SK-N-SH (cell line): ENCODE measurements around the gene JCHAIN. TPM values are rescaled to one million over a fixed set of nuclear protein-coding genes. Genes with fewer than 3 reads are reported as not detected.

Experiments
- CTCF ChIA-PET: fragments of 300-600, 350-600 bp; formaldehyde crosslinking; extraction: SDS; loops from one replicate; lab custom pipeline; 2021; lab: Yijun Ruan, JAX
- POLR2A ChIA-PET: fragments of 350-600 bp; sonication (Branson Sonifier 250); formaldehyde crosslinking; extraction: SDS; loops from one replicate; lab custom pipeline; 2020; ENCODE audit warnings: antibody characterized with exemption, inconsistent platforms; lab: Yijun Ruan, JAX
- DNase-seq: peaks from one replicate; pipeline ENCODE4 v3.0.0; 2012
- H2AFZ ChIP-seq: fragments of 200-600 bp; sonication (generic); 2 replicates; pipeline ENCODE4 v1.8.1; 2016; ENCODE audit warnings: antibody characterized with exemption, mild to moderate bottlenecking, low read depth
- H3F3A ChIP-seq: fragments of 200-600 bp; sonication (generic); replicated peaks from 2 replicates; pipeline ENCODE3; 2016; ENCODE audit warnings: antibody characterized with exemption, mild to moderate bottlenecking; ENCODE audit not compliant: insufficient read depth
- H3K27ac ChIP-seq, 2 experiments: fragments of 200-500 bp in 1 of 2; fragments of 200-600 bp in 1 of 2; sonication (Bioruptor generic) in 1 of 2; sonication (generic), shearing (Covaris generic) in 1 of 2; 2 replicates each; pipeline versions ENCODE4 v1.5.1 to v1.6.1; 2014 to 2016; ENCODE audit warnings: low read depth in 2 of 2, inconsistent platforms in 1 of 2, low read length in 1 of 2, mild to moderate bottlenecking in 1 of 2, mixed read lengths in 1 of 2
- H3K27me3 ChIP-seq: fragments of 200-600 bp; sonication (generic), shearing (Covaris generic); 2 replicates; pipeline ENCODE4 v1.6.1; 2016; ENCODE audit warnings: mixed run types; ENCODE audit not compliant: insufficient read depth
- H3K36me3 ChIP-seq, 2 experiments: fragments of 200-500 bp in 1 of 2; fragments of 200-600 bp in 1 of 2; sonication (Bioruptor generic) in 1 of 2; sonication (generic) in 1 of 2; replicated peaks in 1 of 2; 2 replicates each; pipeline versions ENCODE3 to v1.5.1; 2014 to 2016; ENCODE audit warnings: low read length in 1 of 2, mild to moderate bottlenecking in 1 of 2; ENCODE audit not compliant: insufficient read depth in 2 of 2, control insufficient read depth in 1 of 2
- H3K4me1 ChIP-seq, 2 experiments: fragments of 200-500 bp in 1 of 2; fragments of 200-600 bp in 1 of 2; sonication (Bioruptor generic) in 1 of 2; sonication (generic), shearing (Covaris generic) in 1 of 2; 2 replicates each; pipeline versions ENCODE4 v1.5.1 to v1.6.1; 2014 to 2016; ENCODE audit warnings: low read depth in 1 of 2, low read length in 1 of 2, mixed run types in 1 of 2; ENCODE audit not compliant: insufficient read depth in 2 of 2, control insufficient read depth in 1 of 2
- H3K4me2 ChIP-seq: fragments of 200-600 bp; sonication (generic), shearing (Covaris generic); 2 replicates; pipeline ENCODE4 v1.6.1; 2017; ENCODE audit warnings: mixed run types
- H3K4me3 ChIP-seq, 2 experiments: fragments of 200-500 bp in 1 of 2; fragments of 200-600 bp in 1 of 2; sonication (Bioruptor generic) in 1 of 2; sonication (generic), shearing (Covaris generic) in 1 of 2; 2 replicates each; pipeline versions ENCODE4 v1.5.1 to v1.8.1; 2014 to 2016; ENCODE audit warnings: low read depth in 2 of 2, inconsistent platforms in 1 of 2, low read length in 1 of 2, mild to moderate bottlenecking in 1 of 2, mixed read lengths in 1 of 2, moderate library complexity in 1 of 2
- H3K79me2 ChIP-seq: fragments of 200-600 bp; sonication (generic); 2 replicates; pipeline ENCODE4 v1.8.1; 2017; ENCODE audit warnings: mild to moderate bottlenecking; ENCODE audit not compliant: insufficient read depth
- H3K9ac ChIP-seq: fragments of 200-600 bp; sonication (generic); 2 replicates; pipeline ENCODE4 v1.6.1; 2017; ENCODE audit warnings: mixed run types
- H3K9me2 ChIP-seq: fragments of 200-600 bp; sonication (generic); 2 replicates; pipeline ENCODE4 v1.6.1; 2017; ENCODE audit warnings: mixed run types
- H3K9me3 ChIP-seq: fragments of 200-600 bp; sonication (generic); 2 replicates; pipeline ENCODE4 v1.6.1; 2017; ENCODE audit warnings: mixed run types, mild to moderate bottlenecking, moderate library complexity
- H4K20me1 ChIP-seq: fragments of 200-600 bp; sonication (generic); 2 replicates; pipeline ENCODE4 v1.6.1; 2017; ENCODE audit warnings: mild to moderate bottlenecking, mixed run types; ENCODE audit not compliant: insufficient read depth
- CHD2 ChIP-seq: fragments of 150-350 bp; IDR thresholded peaks from 2 replicates; pipeline ENCODE4 v1.6.1; 2018; ENCODE audit warnings: low read length; ENCODE audit not compliant: partially characterized antibody
- ELF1 ChIP-seq: IDR thresholded peaks from 2 replicates; pipeline ENCODE4 v1.4.0; 2012
- FOXJ3 ChIP-seq: sonication (generic); formaldehyde crosslinking; IDR thresholded peaks from 2 replicates; pipeline ENCODE4 v1.5.1; 2020; ENCODE audit warnings: mild to moderate bottlenecking, missing genetic modification reagents
- FOXM1 ChIP-seq: IDR thresholded peaks from 2 replicates; pipeline ENCODE4 v1.4.0; 2012; ENCODE audit warnings: low read depth, mild to moderate bottlenecking
- JUND ChIP-seq: IDR thresholded peaks from 2 replicates; pipeline ENCODE4 v1.4.0; 2012
- MAX ChIP-seq: IDR thresholded peaks from 2 replicates; pipeline ENCODE4 v1.4.0; 2012; ENCODE audit warnings: low read depth
- MXI1 ChIP-seq: IDR thresholded peaks from 2 replicates; pipeline ENCODE4 v1.6.1; 2012; ENCODE audit warnings: mild to moderate bottlenecking, low read depth, low read length, improper control_type of control experiment
- NFIC ChIP-seq: IDR thresholded peaks from 2 replicates; pipeline ENCODE4 v1.4.0; 2012; ENCODE audit warnings: borderline replicate concordance
- NRF1 ChIP-seq: IDR thresholded peaks from 2 replicates; pipeline ENCODE4 v1.6.1; 2012; ENCODE audit warnings: low read depth, mild to moderate bottlenecking, low read length
- RCOR1 ChIP-seq: fragments of 150-350 bp; IDR thresholded peaks from 2 replicates; pipeline ENCODE4 v1.6.1; 2017; ENCODE audit warnings: antibody characterized with exemption, low read length
- SIN3A ChIP-seq: IDR thresholded peaks from 2 replicates; pipeline ENCODE4 v1.6.1; 2012; ENCODE audit warnings: low read depth, mild to moderate bottlenecking, low read length, moderate library complexity, borderline replicate concordance
- TAF1 ChIP-seq: IDR thresholded peaks from 2 replicates; pipeline ENCODE4 v1.6.1; 2012; ENCODE audit warnings: low read depth, mild to moderate bottlenecking, low read length, moderate library complexity, borderline replicate concordance
- TCF12 ChIP-seq: IDR thresholded peaks from 2 replicates; pipeline ENCODE4 v1.4.0; 2012
- USF2 ChIP-seq: fragments of 150-350 bp; IDR thresholded peaks from 2 replicates; pipeline ENCODE4 v1.6.1; 2017; ENCODE audit warnings: antibody characterized with exemption, low read length, low read depth, borderline replicate concordance
- YY1 ChIP-seq: IDR thresholded peaks from 2 replicates; pipeline ENCODE4 v1.4.0; 2012; ENCODE audit warnings: low read depth, mild to moderate bottlenecking
- ZBTB33 ChIP-seq: IDR thresholded peaks from 2 replicates; pipeline ENCODE4 v1.4.0; 2012; ENCODE audit warnings: low read depth, borderline replicate concordance
- WGBS: methylation state at CpG from one replicate; pipeline ENCODE4 v1.1.6; 2017; ENCODE audit warnings: low lambda C conversion rate; 5-methylcytosine and 5-hydroxymethylcytosine counted together
- polyA plus RNA-seq, 3 experiments: library from polyadenylated mRNA; depleted of rRNA; stranded (reverse); fragments of >200 nt; gene quantifications; 2 replicates each; pipeline ENCODE4 v1.2.3, GENCODE V29; 2012
- TF ChIP-seq, protein P1 (sequence below): IDR thresholded peaks from 2 replicates; pipeline ENCODE4 v1.6.1; 2012; ENCODE audit warnings: mild to moderate bottlenecking, low read depth, low read length, moderate library complexity

JCHAIN gene
- polyA plus RNA-seq, 1 of the 3 experiments (the other 2 are of a cell fraction), result 1.1 TPM

GRCh38 chr4:70623323-70623722, 43.0 kb downstream of the JCHAIN start:
- no peak for TF ChIP-seq ZBTB33
- TF ChIP-seq ELF1, result no peak
- TF ChIP-seq FOXJ3, result no peak
- TF ChIP-seq SIN3A, result no peak
- TF ChIP-seq JUND, result no peak
- no peak for TF ChIP-seq NRF1
- TF ChIP-seq, protein P1, sequence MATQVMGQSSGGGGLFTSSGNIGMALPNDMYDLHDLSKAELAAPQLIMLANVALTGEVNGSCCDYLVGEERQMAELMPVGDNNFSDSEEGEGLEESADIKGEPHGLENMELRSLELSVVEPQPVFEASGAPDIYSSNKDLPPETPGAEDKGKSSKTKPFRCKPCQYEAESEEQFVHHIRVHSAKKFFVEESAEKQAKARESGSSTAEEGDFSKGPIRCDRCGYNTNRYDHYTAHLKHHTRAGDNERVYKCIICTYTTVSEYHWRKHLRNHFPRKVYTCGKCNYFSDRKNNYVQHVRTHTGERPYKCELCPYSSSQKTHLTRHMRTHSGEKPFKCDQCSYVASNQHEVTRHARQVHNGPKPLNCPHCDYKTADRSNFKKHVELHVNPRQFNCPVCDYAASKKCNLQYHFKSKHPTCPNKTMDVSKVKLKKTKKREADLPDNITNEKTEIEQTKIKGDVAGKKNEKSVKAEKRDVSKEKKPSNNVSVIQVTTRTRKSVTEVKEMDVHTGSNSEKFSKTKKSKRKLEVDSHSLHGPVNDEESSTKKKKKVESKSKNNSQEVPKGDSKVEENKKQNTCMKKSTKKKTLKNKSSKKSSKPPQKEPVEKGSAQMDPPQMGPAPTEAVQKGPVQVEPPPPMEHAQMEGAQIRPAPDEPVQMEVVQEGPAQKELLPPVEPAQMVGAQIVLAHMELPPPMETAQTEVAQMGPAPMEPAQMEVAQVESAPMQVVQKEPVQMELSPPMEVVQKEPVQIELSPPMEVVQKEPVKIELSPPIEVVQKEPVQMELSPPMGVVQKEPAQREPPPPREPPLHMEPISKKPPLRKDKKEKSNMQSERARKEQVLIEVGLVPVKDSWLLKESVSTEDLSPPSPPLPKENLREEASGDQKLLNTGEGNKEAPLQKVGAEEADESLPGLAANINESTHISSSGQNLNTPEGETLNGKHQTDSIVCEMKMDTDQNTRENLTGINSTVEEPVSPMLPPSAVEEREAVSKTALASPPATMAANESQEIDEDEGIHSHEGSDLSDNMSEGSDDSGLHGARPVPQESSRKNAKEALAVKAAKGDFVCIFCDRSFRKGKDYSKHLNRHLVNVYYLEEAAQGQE, result no peak
- no peak for TF ChIP-seq TAF1
- no peak for TF ChIP-seq MXI1
- no peak for TF ChIP-seq CHD2
- no peak for TF ChIP-seq NFIC
- no peak for TF ChIP-seq TCF12
- no peak for TF ChIP-seq FOXM1
- TF ChIP-seq USF2, result no peak
- TF ChIP-seq RCOR1, result no peak
- no peak for TF ChIP-seq YY1
- TF ChIP-seq MAX, result no peak
- Histone ChIP-seq H2AFZ (no peak overlapping the region), H3K9ac (no peak overlapping the region), H3K4me1 (no peaks in the 10 kb centered on the region), H3K36me3 (no peaks in the 10 kb centered on the region), H3F3A (no peaks in the 10 kb centered on the region), H3K9me3 (no peaks in the 10 kb centered on the region), H3K4me2 (no peak overlapping the region), H4K20me1 (no peaks in the 10 kb centered on the region), H3K4me3 (no peak overlapping the region), H3K79me2 (no peaks in the 10 kb centered on the region), H3K27ac (no peak overlapping the region), H3K27me3 (peaks cover under 1% of the 10 kb centered on the region; the same call in 1 of the 2 replicates), H3K9me2 (no peaks in the 10 kb centered on the region)
- WGBS, result 63% methylated on average over 3 of the region's 3 CpGs
- ChIA-PET POLR2A (no interaction called here), CTCF (no interaction called here)
- DNase-seq, result no peak
